Stimulated activated CD4-positive, alpha-beta T cell treated with anti-CD3 and anti-CD28 coated beads, Interleukin-2, amount 100 ng/mL, for 24 hours (primary cell): Measurements from ENCODE around the gene DLG2.
"Not testable (repeated sequence)": the region's sequence is repeated elsewhere in the genome, so short reads cannot be mapped to it uniquely, and the experiment has no call there.

Experiments used
- DNase-seq, 2 donors: peaks; one replicate each; pipeline ENCODE4 v3.0.0-alpha.2; 2020

DLG2 gene

DNA sequence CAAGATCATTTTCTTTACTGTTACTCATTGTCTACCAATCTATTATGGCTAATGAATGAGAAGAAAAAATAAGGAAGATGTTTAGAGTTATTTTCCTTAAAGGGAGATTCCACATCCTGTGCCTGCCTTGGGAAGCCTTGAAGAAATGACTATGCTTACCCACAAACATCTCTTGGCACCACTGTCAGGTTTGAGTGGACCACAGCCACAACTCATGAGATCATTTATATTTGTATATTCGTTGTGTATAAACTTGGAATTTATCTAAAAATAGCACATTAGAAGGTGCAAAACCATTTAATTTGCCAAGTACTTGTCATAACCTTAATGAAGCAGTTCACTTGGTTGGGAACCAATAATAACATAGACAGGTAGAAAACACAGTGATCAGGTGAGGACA, 740.8 kb downstream of the DLG2 start:
- no peak for DNase-seq

GRCh38 chr11:84884836-84885235, 742.3 kb downstream of the DLG2 start:
- DNase-seq, result no peak

DNA sequence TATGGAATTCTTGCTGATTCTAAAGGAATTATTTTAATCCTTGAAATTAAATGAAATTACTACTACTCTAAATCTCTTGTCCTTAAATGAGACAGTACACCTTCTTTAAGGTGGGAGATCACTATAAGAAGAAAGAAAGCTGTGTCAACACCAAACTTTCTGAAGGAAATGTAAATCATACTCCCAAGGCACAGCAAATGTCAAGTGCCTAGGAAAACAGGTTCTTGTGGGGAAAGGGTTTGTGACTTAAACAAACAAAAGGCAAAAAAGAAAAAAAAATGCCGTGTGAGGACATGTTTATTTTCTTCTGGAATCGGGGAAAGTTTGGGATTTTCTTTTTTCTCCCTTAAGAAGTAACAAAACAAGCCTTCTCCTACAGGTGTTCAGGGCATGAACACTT, 745.1 kb downstream of the DLG2 start:
- DNase-seq, result no peak

GRCh38 chr11:84871116-84871515, 756.0 kb downstream of the DLG2 start:
- no peak for DNase-seq

- no peak for DNase-seq
Measured at GRCh38 chr11:84870486-84870885, 756.7 kb downstream of the DLG2 start.

DNA sequence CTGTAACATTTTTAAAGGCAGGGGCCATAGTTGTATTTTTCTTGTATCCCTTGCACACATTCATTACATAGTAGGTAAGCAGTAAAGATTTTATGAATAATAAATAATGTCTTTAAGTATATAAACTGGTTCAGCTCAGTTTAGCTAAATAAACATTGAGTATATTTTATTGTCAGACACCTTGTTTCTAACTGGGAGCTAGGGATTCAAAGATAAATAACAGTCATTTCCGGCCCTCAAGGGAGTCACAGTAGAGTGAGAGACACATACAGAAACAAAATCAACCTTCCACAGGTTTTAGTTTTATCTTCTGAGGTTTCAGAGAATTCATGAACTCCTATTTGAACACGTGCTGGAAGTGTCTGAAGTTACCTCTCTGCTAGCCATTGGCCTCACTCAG, 760.2 kb downstream of the DLG2 start:
- no peak for DNase-seq

DNA sequence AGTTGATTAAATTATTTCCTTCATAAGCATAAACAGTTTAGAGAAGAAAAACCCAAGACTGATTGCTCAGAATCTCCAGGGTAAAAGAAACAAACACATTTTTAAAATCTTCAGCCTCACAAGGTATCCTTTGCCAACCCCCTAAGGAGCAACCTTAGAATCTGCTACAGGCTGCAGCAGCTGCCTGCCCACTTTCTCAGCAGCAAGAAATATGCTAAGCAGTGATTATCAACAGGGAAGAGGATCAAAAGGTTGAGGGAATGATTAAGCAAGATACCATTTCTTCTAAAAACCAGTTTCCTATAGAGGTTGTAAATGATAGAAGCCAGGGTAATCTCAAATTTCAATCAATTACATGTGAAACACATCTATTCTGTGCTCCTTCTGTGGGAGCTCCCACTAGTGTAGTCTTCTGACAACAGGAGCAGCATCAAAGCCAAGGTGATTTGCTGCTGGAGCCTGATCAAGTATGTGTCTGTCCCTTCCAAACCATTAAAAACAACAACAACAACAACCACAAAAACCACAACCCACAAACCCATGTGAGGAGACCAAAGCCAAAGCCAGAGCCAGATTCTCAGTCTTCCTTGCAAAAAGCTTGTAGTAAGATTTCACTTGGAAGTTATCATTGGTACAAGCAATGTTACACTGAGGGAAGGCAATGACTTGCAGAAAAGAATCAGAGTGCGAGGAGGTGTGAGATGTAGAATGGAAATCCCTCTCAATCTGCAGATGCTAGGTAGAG, 761.2 kb downstream of the DLG2 start:
- DNase-seq, result no peak

DNA sequence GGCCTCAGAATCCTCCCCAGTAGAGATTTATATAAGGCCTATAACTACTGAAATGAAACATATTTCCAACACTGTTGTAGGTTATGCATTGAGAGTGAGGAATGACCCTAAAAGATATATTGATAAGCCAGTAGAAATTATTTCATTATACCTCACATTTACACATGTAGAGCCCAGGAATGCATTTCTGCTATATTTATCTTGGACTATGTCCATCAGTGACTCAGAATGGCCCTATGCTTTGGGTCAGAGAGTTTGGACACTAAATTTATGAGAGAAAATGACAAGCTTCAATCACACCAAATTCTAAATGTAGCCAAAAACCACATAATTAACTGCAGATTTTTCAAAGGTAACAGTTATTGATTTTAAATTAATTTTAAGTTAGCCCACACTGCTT, 761.9 kb downstream of the DLG2 start:
- no peak for DNase-seq

DNA sequence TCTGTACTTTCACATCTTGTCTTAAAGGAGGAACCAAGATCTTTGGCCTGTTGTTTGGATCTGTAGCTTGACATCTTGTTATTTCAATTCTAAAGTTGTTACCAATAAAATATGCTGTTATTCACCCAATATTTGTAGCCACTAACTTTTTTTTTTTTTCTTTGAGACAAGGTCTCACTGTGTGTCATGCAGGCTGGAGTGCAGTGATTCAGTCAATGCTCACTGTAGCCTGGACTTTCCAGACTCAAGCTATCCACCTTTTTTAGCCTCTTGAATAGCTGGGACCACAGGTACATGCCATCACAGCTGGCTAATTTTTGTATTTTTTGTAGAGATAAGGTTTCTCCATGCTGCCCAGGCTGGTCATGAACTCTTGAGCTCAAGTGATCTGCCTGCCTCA, 769.4 kb downstream of the DLG2 start:
- DNase-seq, result no peak

GRCh38 chr11:84855508-84856245, 771.5 kb downstream of the DLG2 start:
- DNase-seq, result no peak

DNA sequence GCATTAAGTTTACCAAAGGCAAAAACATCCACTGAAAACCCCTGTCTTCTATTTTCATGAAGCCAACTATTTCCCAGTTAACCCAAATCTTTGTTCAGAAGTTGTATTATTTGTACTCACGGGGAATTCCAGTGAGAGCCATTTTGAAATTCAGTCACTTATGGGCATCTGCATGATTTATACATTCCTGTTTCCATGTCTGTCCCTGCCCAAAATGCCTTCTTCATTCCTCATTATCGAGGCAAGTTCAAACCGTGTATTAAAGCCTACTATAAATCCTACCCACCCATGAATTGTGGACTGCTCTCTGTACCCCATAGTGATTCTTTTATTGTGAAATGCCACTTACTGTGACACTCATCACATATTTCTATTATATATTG, 772.7 kb downstream of the DLG2 start:
- no peak for DNase-seq

DNA sequence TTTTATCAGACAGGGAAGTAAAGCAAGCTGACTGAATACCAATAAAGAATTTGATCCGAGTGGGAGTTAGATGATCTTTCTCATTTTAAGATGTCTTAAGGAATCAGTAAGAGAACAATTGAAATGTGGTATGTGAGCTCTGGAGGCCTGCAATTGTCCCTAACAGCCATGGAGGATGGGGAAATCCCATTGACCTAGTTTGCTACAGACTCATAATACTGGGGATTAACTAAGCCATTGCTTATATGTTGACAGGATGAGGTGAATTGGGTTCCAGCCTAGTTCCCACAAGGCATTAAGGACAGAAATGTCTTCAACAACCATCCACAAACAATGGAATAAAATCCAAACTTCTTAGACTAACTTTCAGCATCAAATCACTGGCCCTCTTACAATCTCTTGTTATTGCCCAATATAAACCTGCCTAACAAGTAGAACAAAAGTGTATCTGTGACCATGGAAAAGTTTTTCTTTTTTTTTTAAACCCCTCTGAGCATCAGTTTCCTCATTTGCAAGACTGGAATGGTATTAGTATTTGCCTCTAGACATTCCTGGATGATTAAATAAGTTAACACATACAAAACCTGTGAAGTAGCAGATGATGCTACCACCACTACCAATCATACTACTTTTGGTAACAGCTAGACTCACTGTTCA, 773.2 kb downstream of the DLG2 start:
- no peak for DNase-seq

- no peak for DNase-seq
Measured at GRCh38 chr11:84847842-84848241, 779.3 kb downstream of the DLG2 start.

DNA sequence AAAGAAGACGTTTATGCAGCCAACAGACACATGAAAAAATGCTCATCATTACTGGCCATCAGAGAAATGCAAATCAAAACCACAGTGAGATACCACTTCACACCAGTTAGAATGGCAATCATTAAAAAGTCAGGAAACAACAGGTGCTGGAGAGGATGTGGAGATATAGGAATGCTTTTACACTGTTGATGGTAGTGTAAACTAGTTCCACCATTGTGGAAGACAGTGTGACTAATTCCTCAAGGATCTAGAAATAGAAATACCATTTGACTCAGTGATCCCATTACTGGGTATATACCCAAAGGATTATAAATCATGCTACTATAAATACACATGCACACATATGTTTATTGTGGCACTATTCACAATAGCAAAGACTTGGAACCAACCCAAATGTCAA, 786.9 kb downstream of the DLG2 start:
- DNase-seq, result not testable (repeated sequence)

GRCh38 chr11:84837402-84838069, 789.6 kb downstream of the DLG2 start:
- DNase-seq, result no peak

GRCh38 chr11:84836371-84836770, 790.8 kb downstream of the DLG2 start:
- no peak for DNase-seq

GRCh38 chr11:84833488-84834088, 793.6 kb downstream of the DLG2 start:
- no peak for DNase-seq

DNA sequence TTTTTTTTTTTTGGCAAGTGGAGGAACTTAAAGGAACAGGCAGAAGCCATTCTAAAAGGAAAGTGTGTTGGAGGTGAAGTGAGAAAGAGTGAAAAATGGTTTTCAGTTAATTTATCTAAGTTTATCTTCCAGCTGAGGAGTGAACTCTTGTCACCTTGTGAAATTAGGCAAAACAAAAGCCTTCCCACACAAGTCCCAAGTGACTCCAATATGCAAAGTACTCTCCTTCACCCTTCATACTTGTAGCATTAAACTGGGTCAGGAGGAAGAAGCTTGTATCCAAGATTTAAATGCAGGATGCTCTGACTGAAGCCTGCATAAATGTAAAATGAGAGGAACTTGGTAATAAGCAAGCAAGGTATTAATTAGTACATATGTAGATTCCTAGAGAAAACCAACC, 796.8 kb downstream of the DLG2 start:
- DNase-seq, result no peak

GRCh38 chr11:84829162-84829561, 798.0 kb downstream of the DLG2 start:
- DNase-seq, result no peak

- no peak for DNase-seq
Measured at GRCh38 chr11:84828616-84829015, 798.5 kb downstream of the DLG2 start.

DNA sequence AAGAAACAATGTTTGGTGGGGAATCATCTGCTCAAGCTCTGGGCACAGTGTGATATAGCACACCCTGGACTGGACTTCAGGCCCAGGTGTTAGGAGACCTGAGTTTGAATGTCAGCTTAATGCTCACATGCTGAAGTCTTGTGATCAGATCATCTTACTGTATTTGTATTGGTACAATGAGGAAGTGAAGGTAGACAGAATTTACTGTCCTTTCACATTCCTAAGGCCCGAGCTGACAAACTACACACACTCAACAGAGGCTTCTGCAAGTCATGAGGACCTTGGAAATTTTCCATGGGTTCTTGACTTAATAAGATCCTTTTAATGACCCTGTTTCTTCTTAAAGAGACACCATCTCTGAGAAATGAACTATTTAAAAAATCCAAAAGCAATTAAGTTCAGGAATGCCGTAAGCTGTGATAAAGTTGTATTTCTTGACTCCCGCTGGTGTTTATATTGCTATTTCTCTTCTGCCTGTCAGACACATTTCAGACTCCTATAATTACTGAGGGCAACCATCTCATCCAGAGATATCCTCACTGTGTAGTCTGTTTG, 802.0 kb downstream of the DLG2 start:
- DNase-seq, result no peak

DNA sequence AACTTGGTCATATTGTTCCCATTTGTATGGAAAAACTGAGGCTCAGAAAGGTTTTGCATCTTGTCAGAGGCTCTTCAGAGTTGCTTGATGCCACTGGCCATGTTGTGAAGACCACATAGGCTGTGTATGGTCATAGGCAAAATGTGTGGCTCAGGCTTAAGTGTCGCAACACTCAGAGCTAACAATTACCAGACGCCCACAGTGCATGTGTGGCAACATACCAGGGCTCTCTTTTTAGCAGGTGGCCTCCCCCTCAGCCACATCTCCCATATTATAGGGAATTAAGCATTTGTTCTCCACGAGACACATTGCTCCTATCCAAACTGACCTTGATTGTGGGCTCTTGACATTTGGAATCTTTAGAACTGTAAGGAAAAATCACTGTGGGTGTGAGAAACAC, 802.5 kb downstream of the DLG2 start:
- no peak for DNase-seq

DNA sequence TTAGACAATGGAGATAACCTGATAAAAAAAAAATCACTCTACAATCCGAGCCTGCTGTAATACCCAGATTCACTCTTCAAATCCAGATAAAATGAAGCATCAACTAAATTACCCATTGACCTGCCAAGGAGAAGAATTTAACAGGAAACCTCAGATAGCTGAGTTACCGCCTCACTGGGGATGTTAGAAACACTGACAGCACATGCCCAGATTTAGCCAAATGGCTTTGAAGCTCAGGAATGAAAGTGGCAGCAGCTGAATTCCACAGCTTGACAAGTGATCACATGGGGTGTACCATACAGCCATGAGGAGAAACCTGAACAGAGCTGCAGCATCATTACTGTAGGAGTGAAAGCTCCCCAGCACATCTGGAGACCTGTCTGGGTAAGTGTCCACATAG, 807.6 kb downstream of the DLG2 start:
- DNase-seq, result no peak
